T-helper 2 cell treated with Interferon-gamma antibody and Interleukin-4, amounts not matched to agents 5 μg/mL and 100 μg/mL, for 36 hours (primary cell): ENCODE data around the gene TMEM176B.
"Not testable (repeated sequence)": the region's sequence is repeated elsewhere in the genome, so short reads cannot be mapped to it uniquely, and the experiment has no call there.

Source experiments
- DNase-seq: peaks from one replicate; pipeline ENCODE4 v3.0.0; 2021; ENCODE audit warnings: low spot score
- H3K27ac Mint-ChIP-seq: one replicate; pipeline ENCODE4 v1.8.0; 2021; ENCODE audit warnings: mild to moderate bottlenecking, mixed read lengths
- H3K27me3 Mint-ChIP-seq: one replicate; pipeline ENCODE4 v1.8.0; 2021; ENCODE audit warnings: low read depth, mixed read lengths
- H3K36me3 Mint-ChIP-seq: one replicate; pipeline ENCODE4 v1.8.0; 2021; ENCODE audit warnings: low read depth, mixed read lengths
- H3K4me1 Mint-ChIP-seq: one replicate; pipeline ENCODE4 v1.8.0; 2021; ENCODE audit warnings: low read depth, mixed read lengths
- H3K4me3 Mint-ChIP-seq: one replicate; pipeline ENCODE4 v1.8.0; 2022; ENCODE audit warnings: mild to moderate bottlenecking, moderate library complexity, mixed read lengths
- H3K9me3 Mint-ChIP-seq: one replicate; pipeline ENCODE4 v1.8.0; 2021; ENCODE audit warnings: mixed read lengths

TMEM176B gene

GRCh38 chr7:150830937-150831336 is 30.8 kb upstream of the TMEM176B start:
- Mint-ChIP-seq H3K9me3 (no peaks in the 10 kb centered on the region), H3K36me3 (no peaks in the 10 kb centered on the region), H3K4me3 (no peak overlapping the region), H3K27me3 (peaks cover 35% of the 10 kb centered on the region), H3K4me1 (no peaks in the 10 kb centered on the region), H3K27ac (no peak overlapping the region)
- DNase-seq: no peak

GRCh38 chr7:150829426-150829825 is 29.3 kb upstream of the TMEM176B start:
- Mint-ChIP-seq H3K4me1 (no peaks in the 10 kb centered on the region), H3K27me3 (peaks cover 35% of the 10 kb centered on the region), H3K36me3 (no peaks in the 10 kb centered on the region), H3K9me3 (no peaks in the 10 kb centered on the region), H3K27ac (no peak overlapping the region), H3K4me3 (no peak overlapping the region)
- DNase-seq: no peak

- H3K36me3 Mint-ChIP-seq: no peaks in the 10 kb centered on the region
- no peaks in the 10 kb centered on the region for H3K4me1 Mint-ChIP-seq
- H3K4me3 Mint-ChIP-seq: no peak overlapping the region
- H3K9me3 Mint-ChIP-seq: no peaks in the 10 kb centered on the region
- no peak for DNase-seq
- peaks cover 31% of the 10 kb centered on the region for H3K27me3 Mint-ChIP-seq
- no peak overlapping the region for H3K27ac Mint-ChIP-seq
These were observed 28.2 kb upstream of the TMEM176B start for GRCh38 chr7:150828384-150828783.

- H3K27ac Mint-ChIP-seq: no peak overlapping the region
- H3K9me3 Mint-ChIP-seq: no peaks in the 10 kb centered on the region
- H3K4me3 Mint-ChIP-seq: no peak overlapping the region
- H3K4me1 Mint-ChIP-seq: no peaks in the 10 kb centered on the region
- H3K36me3 Mint-ChIP-seq: no peaks in the 10 kb centered on the region
- H3K27me3 Mint-ChIP-seq: peaks cover 30% of the 10 kb centered on the region
- no peak for DNase-seq
These were observed 26.1 kb upstream of the TMEM176B start for GRCh38 chr7:150826061-150826849.

- Mint-ChIP-seq H3K36me3 (no peaks in the 10 kb centered on the region), H3K4me3 (no peak overlapping the region), H3K27me3 (peaks cover 25% of the 10 kb centered on the region), H3K4me1 (no peaks in the 10 kb centered on the region), H3K9me3 (no peaks in the 10 kb centered on the region), H3K27ac (no peak overlapping the region)
- DNase-seq: no peak
These were observed 24.4 kb upstream of the TMEM176B start for GRCh38 chr7:150824379-150825177.

GRCh38 chr7:150823484-150824126 is 23.4 kb upstream of the TMEM176B start:
- H3K9me3 Mint-ChIP-seq: no peaks in the 10 kb centered on the region
- H3K4me1 Mint-ChIP-seq: no peaks in the 10 kb centered on the region
- H3K27me3 Mint-ChIP-seq: peaks cover 21% of the 10 kb centered on the region

GRCh38 chr7:150823043-150823442 is 22.9 kb upstream of the TMEM176B start:
- Mint-ChIP-seq H3K9me3 (no peaks in the 10 kb centered on the region), H3K27me3 (peaks cover 21% of the 10 kb centered on the region), H3K36me3 (no peaks in the 10 kb centered on the region), H3K27ac (no peak overlapping the region), H3K4me1 (no peaks in the 10 kb centered on the region), H3K4me3 (no peak overlapping the region)
- no peak for DNase-seq

More at GRCh38 chr7:150823484-150824126, 23.4 kb upstream of the TMEM176B start:
- Mint-ChIP-seq H3K4me3 (no peak overlapping the region), H3K27ac (no peak overlapping the region), H3K36me3 (no peaks in the 10 kb centered on the region)
- DNase-seq: no peak

GRCh38 chr7:150820578-150821198 is 20.5 kb upstream of the TMEM176B start:
- Mint-ChIP-seq H3K36me3 (no peaks in the 10 kb centered on the region), H3K27ac (no peak overlapping the region), H3K9me3 (peaks cover 11% of the 10 kb centered on the region), H3K4me3 (no peak overlapping the region), H3K4me1 (no peaks in the 10 kb centered on the region), H3K27me3 (peaks cover 14% of the 10 kb centered on the region)
- DNase-seq: no peak

GRCh38 chr7:150820148-150820547 is 20.0 kb upstream of the TMEM176B start:
- peaks cover 14% of the 10 kb centered on the region for H3K27me3 Mint-ChIP-seq
- no peaks in the 10 kb centered on the region for H3K36me3 Mint-ChIP-seq
- H3K27ac Mint-ChIP-seq: no peak overlapping the region

GRCh38 chr7:150818971-150819370 is 18.8 kb upstream of the TMEM176B start:
- no peak for DNase-seq
- peaks cover 14% of the 10 kb centered on the region for H3K27me3 Mint-ChIP-seq
- H3K27ac Mint-ChIP-seq: no peak overlapping the region
- H3K4me3 Mint-ChIP-seq: no peak overlapping the region
- no peaks in the 10 kb centered on the region for H3K4me1 Mint-ChIP-seq
- H3K36me3 Mint-ChIP-seq: no peaks in the 10 kb centered on the region
- H3K9me3 Mint-ChIP-seq: peaks cover 13% of the 10 kb centered on the region

More at GRCh38 chr7:150820148-150820547, 20.0 kb upstream of the TMEM176B start:
- DNase-seq: no peak
- H3K4me1 Mint-ChIP-seq: no peaks in the 10 kb centered on the region
- H3K4me3 Mint-ChIP-seq: no peak overlapping the region
- peaks cover 13% of the 10 kb centered on the region for H3K9me3 Mint-ChIP-seq

- DNase-seq: no peak
These were observed 14.3 kb upstream of the TMEM176B start for GRCh38 chr7:150814328-150815001.

GRCh38 chr7:150807616-150808438 is 7.7 kb upstream of the TMEM176B start:
- not testable (repeated sequence) for H3K4me3 Mint-ChIP-seq, H3K27ac Mint-ChIP-seq, DNase-seq, H3K36me3 Mint-ChIP-seq, H3K9me3 Mint-ChIP-seq, H3K4me1 Mint-ChIP-seq
- peaks cover 28% of the 10 kb centered on the region for H3K27me3 Mint-ChIP-seq

More at GRCh38 chr7:150814328-150815001, 14.3 kb upstream of the TMEM176B start:
- H3K4me1 Mint-ChIP-seq: no peaks in the 10 kb centered on the region
- peaks cover 30% of the 10 kb centered on the region for H3K27me3 Mint-ChIP-seq
- no peak overlapping the region for H3K27ac Mint-ChIP-seq
- H3K4me3 Mint-ChIP-seq: no peak overlapping the region
- H3K36me3 Mint-ChIP-seq: no peaks in the 10 kb centered on the region
- peaks cover 13% of the 10 kb centered on the region for H3K9me3 Mint-ChIP-seq
